GM19193 (cell line): ENCODE measurements around the gene WDR17.

Experiments used
- POLR2A ChIP-seq: IDR thresholded peaks from 4 replicates; pipeline ENCODE4 v1.6.1; 2011; ENCODE audit not compliant: insufficient read depth, insufficient read length; ENCODE audit errors: extremely low read depth

Gene WDR17

DNA sequence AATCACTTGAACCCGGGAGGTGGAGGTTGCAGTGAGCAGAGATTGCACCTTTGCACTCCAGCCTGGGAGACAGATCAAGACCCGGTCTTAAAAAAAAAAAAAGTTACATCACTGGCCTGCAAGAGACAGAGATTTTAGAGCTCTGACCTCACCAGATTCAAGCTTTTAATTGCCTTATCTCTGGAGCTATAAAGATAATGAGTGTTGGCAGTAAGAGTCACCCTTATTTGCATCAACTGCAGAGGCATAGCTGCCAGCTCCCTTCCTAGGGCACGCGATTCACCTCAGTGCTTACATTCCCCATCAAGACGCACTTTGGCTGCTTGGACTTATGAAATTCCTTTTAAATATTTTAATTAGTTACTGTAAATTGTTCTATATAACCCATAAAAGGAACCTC is 142.2 kb downstream of the WDR17 start:
- no peak for TF ChIP-seq POLR2A

- TF ChIP-seq POLR2A, result no peak
Observed at GRCh38 chr4:176209535-176209934, 143.9 kb downstream of the WDR17 start.

GRCh38 chr4:176210101-176210500 is 144.5 kb downstream of the WDR17 start:
- no peak for TF ChIP-seq POLR2A

DNA sequence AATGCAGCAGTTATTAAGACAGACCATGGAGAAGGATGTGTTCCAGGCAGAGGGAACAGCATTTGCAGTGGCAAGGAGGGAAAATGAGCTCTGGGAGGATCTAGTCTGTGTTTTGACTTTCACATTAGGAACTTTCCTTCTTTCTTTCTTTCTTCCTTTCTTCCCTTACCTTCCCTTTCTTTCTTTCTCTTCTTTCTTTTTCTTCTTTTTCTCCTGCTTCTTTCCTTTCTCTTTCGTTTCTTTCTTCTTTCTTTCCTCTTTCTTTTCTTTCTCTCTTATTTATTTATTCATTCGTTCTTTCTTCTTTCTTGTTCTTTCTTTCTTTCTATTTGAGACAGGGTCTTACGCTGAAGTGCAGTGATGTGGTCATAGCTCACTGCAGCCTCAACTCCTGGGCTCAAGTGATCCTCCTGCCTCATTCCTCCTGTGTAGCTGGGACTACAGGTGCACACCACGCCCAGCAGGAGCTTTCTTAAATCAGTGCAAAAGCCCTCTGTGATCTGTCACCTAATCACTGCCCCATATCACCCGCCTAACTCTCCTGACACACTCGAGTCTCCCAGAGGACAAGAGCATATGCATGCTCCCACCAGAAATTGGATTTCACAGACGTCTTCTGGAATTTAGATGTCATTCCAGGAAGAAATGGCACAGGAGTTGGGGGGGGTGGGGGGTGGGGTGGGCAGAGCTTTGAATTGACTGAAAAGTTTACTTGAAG is 145.1 kb downstream of the WDR17 start:
- TF ChIP-seq POLR2A, result no peak

DNA sequence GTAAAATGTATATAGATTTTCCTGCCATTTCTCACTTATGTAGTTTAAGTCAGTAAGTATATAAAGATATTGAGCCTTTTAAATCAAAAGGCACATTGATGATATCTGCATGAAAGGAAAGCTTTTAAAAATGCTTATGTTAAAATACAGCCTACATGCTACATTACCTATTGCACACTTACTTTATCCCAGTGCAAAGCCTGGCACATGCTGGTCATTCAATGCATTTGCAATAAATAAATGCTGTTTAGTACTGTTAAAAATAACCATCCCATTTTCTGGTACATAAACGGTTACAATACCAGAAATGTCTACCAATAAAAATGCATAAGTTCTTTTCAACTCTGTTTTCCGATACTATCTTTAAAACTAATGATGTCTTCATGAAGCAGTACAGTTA is 151.9 kb downstream of the WDR17 start:
- no peak for TF ChIP-seq POLR2A

- TF ChIP-seq POLR2A, result no peak
Observed at GRCh38 chr4:176222149-176222548, 156.5 kb downstream of the WDR17 start.

DNA sequence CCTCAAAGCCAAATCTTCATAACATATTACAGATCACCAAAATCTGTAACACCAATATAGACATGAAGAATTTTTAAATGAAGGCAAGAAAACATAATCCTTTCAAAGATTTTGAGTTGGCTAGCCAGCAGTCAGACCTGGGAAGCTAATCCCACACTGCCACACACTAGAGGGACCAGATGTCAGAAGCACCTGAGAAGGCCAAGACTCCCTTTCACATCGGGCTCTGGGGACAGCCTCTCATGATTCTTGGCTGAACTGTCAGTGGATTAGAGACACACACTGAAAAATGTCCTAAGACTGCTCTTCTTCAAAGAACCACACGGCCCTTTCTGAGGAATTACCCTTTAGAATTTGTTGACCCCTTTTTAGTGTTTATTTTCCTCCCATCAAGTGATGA is 157.9 kb downstream of the WDR17 start:
- TF ChIP-seq POLR2A, result no peak

DNA sequence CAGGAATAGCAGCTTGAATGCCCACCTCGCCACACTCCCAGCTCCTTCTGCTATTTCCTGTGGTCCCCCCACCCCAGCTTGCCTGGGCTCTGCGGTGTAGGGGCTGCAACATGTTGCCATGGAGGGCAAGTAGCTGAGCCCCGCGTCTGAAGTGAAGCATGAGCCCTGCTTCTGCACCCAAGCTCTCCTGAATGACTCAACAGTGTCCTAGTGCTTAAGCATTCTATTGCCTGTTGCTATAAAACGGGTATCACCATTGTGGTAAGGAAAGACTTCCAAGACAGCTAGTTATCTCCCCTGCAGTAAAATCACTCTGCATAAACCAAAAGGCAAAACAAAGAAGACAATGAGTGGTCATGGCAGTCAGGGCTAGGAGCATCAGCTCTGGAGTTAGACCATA is 161.1 kb downstream of the WDR17 start:
- TF ChIP-seq POLR2A, result no peak

DNA sequence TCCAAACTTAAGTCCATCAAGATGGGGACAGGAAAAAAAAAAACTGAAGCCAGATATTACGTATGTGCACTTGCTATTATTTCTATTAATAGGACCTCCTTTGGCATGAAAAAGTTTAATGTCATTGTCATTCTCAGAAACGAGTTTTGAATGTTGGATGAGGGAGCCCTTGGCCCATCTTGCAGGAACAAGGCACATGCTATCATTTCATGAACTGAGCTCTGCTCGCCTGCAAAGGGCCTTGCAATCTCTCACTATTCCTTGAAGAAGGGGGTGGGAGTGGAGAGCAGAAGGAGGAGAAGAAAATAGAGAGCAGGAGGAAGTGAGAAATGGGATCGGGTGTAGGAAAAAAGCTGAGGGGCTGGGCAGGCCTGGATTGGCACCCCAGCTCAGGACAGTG is 164.0 kb downstream of the WDR17 start:
- TF ChIP-seq POLR2A, result no peak
